ENCODE measurements around the gene ZEB2.

The ZEB2 gene

DNA sequence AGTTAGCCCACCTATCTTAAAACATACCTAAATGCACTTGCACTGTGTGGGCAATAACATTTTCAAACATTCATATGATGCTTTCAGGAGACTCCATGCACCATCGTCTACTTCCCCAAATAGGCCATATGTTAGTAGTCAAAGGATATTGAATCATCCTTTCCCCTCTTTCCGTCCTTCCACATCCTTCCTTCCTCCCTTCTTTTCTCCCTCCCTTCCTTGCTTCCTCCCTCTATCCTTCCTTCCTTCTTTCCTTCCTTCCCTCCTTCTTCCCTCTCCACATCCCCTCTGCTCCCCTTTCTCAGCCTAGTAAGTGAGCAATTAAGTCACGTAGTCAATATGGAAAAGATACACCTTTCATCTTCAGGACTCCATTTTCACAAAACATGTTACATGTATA lies 73.8 kb downstream of the ZEB2 start:
- DNase-seq: no peak

GRCh38 chr2:144445196-144445595 lies 74.7 kb downstream of the ZEB2 start:
- no peak for DNase-seq

DNA sequence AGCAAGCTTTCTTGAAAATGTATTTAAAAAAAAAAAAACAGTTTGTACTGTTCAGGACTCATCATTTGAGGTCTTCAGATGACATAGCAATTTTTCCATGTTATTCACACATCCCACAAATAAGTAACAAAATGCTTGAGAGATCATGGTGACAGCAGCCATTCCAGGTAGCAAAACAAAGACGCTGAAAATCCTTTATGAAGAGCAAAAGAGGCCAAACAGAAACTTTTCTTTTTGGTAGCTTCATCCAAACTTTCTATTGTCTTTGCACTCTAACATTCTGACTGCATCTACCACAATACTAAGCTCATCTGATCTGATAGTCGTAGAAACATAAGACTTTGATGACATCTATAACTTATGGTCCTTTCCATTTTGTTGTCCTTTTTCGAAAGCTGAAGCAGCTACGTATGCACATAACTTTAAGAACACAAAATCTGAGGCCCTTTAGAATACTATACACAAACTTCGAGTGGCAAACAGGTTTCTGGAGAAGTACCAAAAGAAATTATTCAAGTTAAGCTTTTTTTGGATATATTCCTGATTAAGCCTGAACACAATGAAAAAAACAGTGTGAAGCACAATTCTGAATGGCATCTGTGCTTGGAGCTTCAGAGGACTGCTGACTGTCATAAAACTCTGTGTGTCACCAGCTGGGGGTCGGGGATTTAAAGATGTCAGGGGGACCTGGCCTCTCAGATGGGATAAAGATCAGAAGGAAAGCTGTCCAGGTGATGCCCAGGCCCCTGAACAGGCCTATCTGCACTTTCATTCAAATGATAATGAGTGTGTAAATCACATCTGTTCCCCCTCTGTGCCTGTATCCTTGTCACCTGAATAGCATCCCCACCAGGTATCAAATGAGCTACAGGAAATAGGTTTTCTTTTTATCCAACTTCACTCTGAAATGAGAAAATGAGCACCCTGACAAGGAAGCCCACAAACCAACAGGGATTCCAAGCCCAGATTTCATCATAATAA lies 75.8 kb downstream of the ZEB2 start:
- no peak for DNase-seq

GRCh38 chr2:144441711-144442141 lies 78.2 kb downstream of the ZEB2 start:
- no peak for DNase-seq

DNA sequence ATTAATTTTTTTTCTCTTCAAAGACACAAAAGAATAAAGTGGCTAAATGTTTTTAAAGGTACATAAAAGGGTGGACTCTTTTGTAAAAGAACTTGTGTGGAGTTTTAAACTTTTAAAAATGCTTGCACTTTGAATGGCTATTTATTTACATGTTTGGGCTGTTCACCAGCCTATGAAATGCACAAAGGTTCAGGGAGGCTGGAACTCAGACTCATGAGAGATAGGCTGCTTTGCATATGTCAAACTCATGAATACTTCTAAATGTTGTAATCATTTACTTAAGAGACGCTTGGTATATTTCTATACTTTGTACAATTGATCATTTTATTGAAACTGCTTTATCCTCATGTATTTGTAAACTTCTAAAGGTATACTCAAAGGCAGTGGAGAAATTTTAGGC lies 79.9 kb downstream of the ZEB2 start:
- peak; percentile 47 for DNase-seq

- DNase-seq: no peak
Observed at GRCh38 chr2:144438801-144439631, 80.9 kb downstream of the ZEB2 start.

GRCh38 chr2:144437636-144438035 lies 82.3 kb downstream of the ZEB2 start:
- DNase-seq: no peak

DNA sequence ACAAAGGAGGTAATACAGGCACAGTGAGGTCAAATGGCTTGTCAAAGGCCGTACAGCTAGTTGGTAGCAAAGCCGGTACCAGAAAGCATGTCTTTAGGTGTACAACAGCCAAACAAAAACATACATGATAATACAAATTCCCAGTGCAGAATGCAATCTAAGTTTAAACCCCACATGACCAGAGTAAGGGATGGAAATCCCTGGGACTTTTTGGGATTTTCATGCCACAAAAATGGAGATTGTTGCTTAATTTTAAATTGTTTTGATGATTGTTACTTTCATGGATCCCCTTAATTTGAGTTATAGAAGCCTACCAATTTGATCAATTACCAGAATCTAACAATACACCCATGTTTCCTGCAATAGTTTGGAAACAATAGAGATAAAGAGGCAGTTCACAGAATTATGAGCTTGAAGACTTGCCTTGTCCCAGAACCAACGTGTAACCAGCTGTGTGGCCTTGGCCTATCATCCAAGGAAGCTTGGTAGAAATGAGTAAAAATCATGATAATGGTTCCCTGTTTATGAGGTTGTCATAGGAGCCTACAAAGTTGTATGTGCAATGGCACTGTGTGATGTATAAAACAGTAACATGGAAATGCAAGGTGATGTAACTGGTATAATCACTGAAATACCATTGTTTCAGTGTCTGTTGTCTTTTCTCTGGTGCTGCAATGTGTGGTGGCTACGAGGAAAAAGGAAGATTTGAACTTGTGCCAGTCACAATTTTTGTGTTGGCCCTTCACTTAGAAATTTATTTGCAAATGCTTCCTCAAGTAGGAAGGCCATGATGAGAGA lies 85.3 kb downstream of the ZEB2 start:
- DNase-seq: no peak

DNA sequence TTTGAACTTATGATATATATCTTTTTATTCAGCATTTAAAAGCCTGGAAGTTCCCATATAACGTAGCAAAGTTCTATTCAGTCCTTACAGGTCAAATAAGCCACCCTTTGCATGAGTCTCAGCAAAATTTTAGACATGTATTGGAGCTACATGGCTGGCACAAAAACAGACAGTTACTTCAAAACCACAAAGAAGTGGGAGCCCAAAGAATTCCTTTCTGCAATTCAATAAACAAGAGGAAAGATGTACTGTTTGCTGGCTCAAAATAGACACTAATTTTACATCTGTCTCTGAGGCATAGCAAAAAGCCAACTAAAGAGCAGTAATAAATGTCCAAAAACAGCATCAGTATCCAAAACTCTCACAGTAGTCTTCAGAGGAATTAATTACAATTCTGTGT lies 87.0 kb downstream of the ZEB2 start:
- DNase-seq: no peak

DNA sequence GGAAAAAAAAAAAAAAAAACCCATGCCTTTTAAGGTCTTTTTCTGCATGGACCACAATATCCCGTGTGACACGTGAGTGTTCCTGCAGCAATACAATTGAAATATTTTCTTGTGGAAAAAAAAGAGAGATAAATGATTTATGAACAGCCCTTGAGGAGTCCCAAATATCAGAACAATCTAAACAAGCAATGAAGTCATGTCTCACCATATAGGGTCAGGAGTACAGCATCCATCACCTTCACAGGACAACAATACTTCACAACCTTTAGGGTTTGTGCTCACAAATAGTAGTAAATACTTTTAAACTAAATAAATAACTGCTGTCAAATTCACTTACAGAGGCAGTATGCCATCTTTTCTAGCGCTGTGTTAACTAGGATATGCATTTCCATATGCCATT lies 87.9 kb downstream of the ZEB2 start:
- DNase-seq: no peak

DNA sequence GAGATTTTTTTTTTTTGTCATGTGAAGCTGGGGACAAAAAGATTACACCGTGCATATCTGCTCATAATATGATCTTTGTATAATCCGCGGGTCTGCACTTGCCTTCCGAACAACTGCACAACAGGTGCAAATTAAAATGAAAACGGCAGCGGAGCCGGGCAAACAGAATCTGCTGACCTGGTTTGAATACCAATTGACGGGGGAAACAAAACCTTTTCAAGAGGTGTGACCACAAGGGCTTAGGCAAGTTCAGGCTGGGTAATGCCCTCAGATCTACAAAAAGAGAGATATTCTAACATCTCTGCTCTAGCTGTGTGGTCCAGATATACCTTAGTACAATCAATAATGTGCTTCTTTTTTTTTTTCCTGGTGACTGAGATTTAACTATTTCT lies 88.5 kb downstream of the ZEB2 start:
- DNase-seq: peak; percentile 95

DNA sequence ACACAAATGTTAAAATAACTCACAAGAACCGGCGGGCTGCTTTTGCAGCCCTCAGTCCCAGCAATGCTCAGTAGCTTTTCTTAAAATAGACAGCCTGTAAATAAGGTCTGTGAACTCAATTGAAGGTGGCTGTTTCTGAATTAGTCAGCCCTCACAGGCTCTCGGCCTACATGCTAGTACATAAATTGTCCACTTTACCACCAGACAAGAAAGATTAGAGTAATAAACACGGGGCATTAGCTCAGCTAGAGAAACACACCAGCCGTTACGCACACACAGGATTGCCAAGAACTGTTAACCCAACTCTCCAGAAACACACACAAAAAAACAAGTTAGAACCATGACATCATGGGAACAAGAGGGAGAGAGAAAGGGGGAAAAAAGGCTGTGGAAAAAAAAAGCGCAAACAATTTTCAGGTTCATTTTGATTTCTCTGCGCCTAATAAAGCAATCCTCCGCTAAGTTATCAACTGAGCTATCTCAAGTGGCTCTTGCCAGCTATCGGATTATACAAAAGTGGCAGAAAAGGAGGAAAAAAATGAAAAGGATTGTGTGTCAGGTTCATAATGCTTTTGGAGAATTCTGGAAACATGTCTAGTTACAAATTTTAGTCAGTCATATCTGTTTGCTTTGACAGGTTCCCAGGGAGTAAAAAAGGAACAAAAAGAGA lies 89.1 kb downstream of the ZEB2 start:
- peak; percentile 32 for DNase-seq

DNA sequence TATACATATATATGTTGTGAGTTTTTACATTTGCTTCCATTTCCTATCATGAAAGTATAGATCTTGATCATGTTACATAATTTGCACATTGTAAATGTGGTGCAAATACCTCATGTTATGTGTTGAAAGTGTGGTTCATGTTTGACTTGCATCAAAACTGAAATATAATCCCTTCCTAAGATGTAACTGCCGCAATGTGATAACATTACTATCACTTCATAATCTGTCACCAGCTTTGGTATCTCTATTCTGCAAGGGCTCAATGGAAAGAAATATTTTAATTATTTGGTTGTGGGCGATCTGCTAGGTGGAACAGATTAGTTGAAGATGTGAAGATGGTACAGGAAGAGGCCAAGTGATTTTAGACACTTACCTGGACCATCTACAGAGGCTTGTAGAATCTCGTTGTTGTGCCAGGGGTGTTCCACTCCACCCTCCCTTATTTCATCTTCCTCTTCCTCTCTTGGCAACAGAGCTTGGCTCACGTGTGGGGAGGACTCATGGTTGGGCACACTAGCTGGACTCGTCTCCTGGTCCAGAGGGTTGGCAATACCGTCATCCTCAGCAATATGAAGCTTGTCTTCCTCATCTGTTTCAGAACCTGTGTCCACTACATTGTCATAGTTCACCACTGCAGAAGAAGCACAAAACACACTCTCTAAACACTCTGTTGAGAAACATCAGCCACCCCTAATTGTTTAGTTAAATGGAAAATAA lies 90.4 kb downstream of the ZEB2 start:
- DNase-seq: peak; percentile 63

DNA sequence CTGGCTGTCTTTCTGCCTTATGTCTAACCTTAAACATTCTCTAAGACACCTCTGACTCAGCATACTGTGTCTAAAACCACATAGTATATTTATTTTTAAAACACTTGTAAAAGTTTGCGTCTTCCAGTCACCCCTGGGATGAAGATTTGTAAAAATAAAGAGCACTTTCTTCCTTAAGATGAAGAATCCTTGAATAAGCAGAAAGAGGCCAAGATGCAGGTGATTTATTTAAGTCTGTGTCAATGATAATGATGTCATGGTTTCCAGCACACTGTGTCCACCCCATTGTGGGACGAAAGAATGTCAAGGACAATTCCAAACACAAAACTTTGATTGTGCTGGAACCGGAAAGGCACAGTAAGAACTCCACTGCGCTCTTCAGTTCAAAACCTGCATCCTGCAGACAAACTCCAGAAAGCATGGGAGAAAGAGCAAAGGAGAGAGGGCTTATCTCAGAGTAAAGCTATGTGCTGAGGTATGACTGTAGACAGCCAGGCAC lies 92.9 kb downstream of the ZEB2 start:
- DNase-seq: no peak

- no peak for DNase-seq
Observed at GRCh38 chr2:144426355-144426754, 93.6 kb downstream of the ZEB2 start.

GRCh38 chr2:144424559-144425240 lies 95.2 kb downstream of the ZEB2 start:
- peak; percentile 12 for DNase-seq

DNA sequence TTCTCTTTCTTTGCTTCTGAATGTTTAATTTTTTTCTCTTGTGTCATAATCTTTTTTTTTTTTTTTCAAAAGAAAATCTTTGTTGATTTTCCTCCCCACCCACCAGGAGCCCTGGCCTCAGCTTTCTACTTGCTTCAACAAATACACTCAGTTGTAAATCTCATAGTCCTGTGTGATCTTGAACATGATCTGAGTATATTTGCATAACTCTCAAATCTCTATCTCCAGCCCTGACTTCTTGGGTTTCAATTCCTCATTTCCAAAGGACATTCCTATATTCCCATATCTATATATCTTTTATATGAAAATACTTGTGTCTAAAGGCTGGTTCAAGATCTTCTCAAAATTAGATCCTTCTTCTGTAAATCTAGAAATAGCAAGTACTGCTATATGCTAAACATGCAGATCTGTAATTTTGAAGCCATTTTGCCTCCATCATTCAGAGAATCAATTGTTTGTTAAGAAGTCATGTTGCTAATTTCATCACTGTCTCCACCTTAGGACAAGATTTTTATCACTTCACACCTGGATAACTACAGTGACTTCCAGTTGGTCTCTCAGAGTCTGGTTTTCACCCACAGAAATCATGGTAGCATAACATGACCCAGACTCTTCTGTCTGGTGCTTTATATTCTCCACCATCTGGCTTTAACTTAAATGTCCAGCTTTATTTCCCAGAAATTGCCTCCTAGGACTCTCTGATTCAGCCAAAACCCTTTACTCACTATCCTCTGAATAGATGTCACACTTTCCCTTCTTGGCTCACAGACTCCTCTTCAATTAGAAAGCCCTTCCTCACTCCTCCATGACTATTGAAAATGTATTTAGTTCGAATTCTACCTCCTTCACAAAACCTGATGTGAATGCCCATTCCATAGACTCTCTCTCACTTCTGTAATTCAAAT lies 98.1 kb downstream of the ZEB2 start:
- peak; percentile 12 for DNase-seq

DNA sequence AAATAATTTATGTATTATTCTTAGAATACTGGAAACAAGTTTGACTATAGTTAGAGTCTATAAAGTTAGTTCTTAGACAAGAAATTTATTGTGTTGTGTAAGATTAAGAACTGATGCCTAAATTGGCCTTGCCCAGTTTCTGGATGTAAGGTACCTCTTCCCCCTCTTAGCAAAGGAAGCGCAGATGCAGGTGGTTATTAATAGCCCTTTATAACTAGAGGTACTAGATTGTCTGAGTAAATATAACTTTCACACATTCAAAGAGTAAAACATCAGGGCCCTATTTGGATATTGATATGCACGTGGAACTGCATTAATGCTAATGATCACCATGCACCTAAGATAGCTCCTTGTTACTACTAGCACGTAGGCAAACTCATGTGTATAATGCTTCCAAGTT lies 100.7 kb downstream of the ZEB2 start:
- DNase-seq: no peak

DNA sequence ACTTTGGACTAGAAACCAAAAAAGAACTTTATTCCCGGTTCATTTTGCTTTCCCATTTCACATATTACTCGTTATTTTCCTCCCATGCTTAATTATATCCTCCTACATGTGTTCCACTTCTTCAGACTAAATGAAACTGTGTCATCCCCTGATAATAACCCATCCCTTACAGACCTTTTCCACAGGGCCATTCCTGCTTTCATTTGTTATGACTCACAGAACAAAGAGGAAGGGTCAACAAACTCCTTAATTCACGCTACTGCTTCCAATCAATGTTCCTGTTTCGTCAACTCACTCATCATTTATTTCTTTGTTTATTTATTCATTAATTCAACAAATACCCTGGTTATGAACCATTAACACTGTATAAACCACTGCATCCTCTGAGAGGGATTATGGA lies 104.5 kb downstream of the ZEB2 start:
- DNase-seq: no peak

DNA sequence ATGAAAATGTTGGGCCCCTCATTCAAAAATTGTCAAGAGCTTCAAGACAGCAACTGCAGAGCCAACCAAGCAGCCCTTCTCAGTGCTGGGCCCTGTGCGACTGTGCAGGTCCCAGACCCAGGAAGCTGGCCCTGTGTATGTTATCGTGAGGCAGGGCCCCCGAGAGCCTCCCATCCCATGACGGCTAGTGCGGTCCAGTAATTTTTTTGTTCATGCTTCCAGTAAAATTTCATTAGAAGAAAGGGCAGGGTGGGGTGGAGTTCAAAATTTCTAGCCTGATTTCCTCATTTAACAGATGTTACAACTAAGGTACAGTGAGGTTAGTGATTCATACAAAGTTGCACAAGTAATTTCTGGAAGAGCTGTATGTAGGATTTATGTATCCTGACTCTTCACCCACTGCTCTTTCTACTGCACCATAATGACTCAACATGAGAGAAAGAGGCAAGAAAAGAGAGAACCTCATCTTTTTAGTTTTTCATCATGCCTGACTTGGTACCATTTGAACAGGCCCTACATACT lies 105.5 kb downstream of the ZEB2 start:
- DNase-seq: no peak
